NCI-H187 treated with DMSO at 0.1 percent for 48 hours (cell line): ENCODE results near the gene MICALL1.
A peak's percentile ranks its signal among the peaks of the same experiment; 100 is the strongest.
"Not testable (repeated sequence)": the region's sequence is repeated elsewhere in the genome, so short reads cannot be mapped to it uniquely, and the experiment has no call there.

ENCODE experiments used
- DNase-seq: peaks from one replicate; lab custom pipeline; 2025; lab: John Stamatoyannopoulos, UW

MICALL1 gene

DNA sequence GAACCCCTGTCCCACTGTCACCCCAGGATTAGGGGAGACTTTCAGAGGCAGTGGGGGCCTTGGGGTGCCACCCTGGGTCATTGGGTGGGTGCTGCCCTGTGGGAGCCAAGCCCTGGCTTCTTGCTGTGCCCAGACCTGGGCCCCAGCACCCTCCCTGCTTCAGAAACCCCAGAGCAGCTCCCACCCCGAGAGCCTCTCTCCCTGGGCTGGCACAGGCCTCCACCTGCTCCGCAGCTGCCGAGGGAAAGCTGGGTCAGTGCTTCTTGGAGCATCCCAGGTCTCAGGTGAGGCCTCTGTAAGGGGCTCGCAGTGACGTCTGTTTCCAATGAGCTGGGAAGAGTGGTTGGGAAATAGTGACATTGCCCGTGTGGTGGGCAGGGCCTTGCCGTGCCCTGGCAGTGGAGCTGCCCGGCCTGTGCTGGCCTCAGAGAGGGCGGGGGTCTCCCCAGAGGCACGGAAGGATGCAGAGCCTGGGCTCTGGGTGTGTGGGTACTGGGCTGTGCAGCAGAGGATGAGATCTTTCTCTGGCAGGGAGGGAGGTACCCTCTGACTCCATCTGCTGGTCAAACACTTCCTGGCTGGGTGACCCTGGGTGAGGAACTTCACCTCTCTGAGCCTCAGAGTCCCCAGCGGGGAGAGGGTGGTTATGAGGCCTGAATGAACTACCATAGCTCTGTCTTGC, 24.3 kb downstream of the MICALL1 start:
- DNase-seq = no peak

DNA sequence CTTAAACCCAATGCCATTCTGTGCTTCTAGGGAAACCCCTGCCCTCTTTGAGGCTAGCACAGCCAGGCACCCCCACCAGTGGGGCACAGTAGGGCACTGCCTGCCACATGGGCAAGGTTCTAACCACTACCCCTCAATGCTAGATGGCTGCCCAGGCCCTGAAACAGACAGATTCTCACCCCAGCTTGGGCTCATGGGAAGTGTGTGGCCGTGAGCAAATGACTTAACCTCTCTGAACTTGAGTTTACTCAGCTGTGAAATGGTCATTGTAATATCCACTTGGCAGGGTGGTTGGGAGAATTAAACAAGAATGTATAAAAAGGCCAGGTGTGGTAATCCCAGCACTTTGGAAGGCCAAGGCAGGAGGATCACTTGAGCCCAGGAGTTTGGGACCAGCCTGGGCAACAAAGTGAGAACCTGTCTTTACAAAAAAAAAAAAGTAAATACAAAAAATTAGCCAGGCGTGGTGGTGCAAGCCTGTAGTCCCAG, 24.9 kb downstream of the MICALL1 start:
- DNase-seq = no peak

DNA sequence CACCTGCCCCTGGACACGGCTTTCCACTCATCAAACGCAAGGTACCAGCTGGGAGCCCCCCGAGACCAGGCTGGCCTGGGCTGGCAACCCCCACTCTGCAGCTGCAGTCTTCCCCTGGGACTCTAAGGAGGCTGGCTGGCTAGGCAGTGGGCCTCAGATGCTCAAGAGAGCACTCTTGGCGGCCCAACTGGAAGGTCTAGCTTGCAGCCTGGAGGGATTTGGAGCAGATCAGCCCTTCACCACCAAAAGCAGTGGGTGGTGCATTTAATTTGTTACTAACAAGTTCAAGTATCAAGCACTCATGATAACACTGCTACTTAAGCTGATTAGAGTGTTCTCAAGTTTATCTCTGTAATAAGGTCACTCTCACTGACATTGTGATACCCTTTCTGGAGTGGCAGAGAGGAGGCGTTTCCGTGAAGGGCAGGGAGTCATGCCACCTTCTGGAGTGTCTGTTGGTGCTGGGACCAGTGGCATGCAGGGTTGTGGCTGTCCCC, 25.8 kb downstream of the MICALL1 start:
- no peak for DNase-seq

DNA sequence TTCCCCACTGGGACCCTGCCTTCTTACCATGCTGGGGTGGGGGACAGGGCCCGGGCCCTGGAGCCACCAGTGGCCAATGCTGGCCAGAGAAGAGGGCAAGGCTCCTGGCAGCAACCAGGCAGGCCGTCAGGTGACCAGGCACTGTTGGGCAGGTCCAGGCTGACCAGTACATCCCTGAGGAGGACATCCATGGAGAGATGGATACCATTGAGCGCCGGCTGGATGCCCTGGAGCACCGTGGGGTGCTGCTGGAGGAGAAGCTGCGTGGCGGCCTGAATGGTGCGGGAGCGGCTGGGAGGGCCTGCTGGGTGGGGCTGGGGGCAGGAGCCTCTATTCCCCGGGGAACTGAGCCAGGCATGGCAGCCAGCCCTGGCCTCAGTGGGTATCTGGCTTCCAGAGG, 26.3 kb downstream of the MICALL1 start:
- DNase-seq = no peak

DNA sequence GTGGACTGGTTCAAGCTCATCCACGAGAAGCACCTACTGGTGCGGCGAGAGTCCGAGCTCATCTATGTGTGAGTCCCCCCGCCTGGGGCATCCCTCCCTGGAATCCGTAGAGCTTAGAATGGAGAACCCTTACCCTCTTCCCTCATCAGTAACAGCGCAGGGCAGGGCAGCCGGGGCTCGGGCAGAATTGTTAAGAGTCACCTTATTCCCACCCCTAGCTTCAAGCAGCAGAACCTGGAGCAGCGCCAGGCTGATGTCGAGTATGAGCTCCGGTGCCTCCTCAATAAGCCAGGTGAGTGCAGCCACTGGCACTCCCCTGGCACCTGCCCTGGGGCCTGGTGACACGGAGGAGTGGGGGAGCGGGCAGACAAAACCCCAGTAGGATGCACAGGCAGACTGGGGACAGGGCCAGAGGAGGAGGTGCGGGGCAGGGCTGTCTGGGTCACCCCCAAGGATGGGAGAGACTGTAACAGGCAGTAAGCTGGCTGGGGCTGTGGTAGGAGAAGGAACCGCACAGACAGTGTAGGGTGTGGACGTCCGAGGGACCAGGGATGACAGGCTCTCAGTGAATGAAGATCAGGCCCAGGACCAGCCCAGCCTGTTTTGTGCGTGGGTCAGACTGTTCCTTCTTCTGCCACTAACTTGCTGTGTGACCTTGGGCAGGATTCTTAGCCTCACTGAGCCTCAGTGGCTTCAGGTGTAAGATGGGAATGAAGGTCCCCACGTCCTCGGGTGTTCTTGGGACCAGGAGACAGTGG, 26.9 kb downstream of the MICALL1 start:
- DNase-seq = no peak

DNA sequence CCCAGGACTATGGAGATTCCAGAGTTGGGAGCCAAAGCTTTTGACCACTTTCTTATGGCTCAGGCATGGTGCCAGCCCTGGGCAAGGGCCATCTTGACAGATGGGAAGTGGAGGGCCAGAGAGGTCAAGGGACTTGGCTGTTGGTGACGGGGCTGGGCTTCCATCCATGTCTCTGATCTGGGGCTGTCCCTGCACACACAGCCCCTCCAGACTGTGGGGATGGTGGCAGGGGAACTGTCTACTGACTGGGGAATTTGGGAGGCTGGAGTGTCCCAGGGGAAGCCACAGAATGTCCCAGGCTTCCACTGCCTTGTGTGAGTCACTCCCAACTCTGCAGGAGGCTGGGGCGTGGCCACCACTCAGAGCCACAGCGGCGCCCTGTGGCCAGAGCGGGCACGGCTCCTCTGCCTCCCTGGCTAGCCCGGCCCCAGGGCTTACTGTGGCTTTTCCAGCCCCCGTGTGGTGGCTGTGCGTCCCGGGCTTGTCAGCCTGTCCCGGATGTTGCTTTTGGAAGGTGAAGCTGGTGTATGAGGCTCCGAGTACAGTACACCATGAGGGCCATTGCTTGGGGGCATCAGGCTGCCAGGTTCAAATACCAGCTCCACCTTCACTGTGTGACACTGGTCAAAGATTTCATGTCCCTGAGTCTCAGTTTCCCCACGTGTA, 27.7 kb downstream of the MICALL1 start:
- no peak for DNase-seq

DNA sequence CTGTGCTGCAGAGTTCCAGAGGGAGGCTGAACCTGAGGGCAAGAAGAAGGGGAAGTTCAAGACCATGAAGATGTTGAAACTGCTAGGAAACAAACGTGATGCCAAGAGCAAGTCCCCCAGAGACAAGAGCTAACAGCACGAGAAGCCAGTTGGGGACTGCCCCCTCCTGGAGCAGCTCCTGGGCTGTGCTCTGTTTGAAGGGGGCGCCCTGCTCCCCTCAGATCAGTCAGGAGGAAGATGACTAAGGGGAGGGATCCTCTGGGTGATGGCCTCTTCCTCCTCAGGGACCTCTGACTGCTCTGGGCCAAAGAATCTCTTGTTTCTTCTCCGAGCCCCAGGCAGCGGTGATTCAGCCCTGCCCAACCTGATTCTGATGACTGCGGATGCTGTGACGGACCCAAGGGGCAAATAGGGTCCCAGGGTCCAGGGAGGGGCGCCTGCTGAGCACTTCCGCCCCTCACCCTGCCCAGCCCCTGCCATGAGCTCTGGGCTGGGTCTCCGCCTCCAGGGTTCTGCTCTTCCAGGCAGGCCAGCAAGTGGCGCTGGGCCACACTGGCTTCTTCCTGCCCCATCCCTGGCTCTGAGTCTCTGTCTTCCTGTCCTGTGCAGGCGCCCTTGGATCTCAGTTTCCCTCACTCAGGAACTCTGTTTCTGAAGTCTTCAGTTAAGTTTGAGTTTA, 34.7 kb downstream of the MICALL1 start:
- no peak for DNase-seq

DNA sequence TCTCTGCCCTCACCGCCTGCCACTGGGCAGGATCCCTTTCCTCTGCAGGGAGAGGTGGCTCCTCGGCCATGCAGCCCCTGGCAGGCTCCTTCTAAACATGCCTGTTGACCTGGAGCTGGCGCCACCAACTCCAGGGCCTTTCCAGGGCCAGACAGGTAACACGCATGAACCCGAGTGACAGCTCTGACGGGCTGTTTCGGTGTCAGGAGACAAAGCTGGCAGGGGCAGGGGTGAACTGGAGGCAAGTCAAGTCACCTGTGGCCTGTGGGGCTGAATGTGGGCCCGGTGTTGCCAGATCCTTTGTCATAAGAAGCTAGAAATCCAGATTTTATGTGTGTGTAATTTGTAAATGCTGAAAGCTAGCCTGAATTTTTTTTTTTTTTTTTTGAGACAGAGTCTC, 36.0 kb downstream of the MICALL1 start:
- no peak for DNase-seq

DNA sequence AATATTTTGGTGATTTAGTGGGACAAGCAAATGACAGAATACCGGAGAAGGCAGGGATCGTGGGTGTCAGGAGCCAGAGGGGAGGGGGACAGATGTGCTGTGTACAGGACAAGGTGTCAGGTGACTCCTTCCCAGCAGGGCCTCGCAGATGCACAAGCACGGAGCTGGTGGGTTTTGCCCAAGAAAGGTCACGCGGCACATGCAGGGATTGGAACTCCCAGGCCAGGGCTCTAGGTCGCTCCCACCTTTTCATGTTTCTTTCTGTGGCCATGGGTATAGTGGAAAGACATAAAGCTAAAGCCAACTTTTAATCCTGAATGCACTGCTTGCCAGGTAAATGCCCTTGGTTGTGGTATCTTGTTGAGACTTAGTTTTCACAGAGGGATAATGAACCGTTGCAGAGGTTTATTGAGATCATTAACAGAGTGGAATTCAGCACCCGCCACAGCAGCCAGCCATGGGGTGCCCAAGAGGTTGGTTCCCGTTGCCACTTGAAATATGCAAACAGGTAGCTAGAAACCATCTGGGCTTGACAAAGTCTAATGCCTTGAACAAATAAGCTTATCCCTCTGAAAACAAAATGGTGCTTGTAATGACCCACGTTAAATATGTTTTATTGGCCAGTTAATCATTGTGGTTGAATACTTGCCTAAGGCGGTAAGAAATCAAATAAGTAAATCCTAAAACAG, 37.2 kb downstream of the MICALL1 start:
- no peak for DNase-seq

DNA sequence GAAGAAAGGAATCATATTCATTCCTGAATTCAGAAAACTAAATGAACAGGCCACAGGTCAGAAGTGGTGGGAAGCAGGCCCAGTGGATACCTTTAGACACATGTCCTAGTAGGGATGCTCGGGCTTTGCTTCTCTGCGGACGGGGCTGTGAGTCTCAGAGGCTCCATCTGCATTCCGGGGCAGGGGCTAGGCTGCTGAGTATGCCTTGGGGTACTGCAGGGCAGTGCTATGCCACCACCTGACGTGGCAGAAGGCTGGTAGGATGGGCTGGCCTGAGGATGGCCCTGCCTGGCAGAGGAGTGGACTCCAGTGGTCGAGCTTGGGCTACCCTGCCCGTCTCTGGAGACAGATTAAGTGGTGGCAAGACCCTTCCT, 37.7 kb downstream of the MICALL1 start:
- no peak for DNase-seq

DNA sequence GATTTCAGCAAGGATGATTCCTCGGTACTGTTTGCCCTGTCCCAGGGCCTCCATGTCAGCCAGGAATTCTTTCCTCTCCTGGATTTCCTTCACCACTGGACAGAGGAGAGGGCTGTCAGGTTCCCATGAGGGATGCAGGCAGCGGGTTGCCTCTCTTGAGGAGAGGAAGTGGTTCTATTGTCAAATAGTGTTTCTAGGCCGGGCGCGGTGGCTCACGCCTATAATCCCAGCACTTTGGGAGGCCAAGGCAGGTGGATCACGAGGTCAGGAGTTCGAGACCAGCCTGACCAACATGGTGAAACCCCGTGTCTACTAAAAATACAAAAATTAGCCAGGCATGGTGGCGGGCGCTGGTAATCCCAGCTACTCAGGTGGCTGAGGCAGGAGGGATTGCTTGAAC, 38.3 kb downstream of the MICALL1 start:
- not testable (repeated sequence) for DNase-seq

DNA sequence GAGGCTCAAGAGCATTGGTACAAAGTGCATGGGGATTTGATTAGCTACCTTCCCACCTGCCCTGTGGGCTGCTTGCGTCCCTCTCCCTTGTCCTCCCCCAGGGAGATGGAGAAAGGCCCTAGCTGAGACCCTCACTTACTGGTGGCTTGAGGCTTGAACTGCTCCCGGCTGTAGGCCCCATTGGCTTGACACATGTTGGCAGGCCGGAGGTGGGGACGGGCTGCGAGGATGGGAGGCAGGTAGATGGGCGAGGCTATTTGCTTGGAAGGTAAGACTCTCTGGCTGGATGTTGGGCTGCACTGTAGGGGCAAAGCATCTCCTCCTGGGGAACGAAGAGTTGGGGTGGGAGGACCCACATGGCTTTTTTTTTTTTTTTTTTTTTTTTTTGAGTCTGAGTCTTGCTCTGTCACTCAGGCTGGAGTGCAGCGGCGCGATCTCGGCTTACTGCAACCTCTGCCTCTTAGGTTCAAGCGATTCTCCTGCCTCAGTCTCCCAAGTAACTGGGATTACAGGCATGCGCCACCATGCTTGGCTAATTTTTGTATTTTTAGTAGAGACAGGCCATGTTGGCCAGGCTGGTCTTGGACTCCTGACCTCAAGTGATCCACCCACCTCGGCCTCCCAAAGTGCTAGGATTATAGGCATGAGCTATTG, 41.2 kb downstream of the MICALL1 start:
- DNase-seq = not testable (repeated sequence)

DNA sequence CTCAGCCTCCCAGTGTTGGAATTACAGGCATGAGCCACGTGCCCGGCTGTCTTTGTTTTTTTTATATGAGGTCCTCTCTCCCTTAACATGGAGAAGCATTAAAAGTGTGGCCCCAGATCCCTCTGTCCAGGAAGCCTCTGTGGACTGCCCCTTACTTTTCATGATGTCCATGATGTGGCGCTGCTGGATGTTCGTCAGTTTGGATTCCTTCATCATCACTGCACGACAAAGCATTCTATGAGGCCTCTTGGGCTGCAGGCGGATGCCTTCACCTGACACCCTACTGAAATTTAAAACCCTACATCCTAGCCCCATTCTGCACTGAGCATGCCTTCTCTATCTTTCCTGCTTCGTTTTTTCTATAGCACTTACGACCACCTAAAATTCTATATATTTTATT, 45.2 kb downstream of the MICALL1 start:
- no peak for DNase-seq

DNA sequence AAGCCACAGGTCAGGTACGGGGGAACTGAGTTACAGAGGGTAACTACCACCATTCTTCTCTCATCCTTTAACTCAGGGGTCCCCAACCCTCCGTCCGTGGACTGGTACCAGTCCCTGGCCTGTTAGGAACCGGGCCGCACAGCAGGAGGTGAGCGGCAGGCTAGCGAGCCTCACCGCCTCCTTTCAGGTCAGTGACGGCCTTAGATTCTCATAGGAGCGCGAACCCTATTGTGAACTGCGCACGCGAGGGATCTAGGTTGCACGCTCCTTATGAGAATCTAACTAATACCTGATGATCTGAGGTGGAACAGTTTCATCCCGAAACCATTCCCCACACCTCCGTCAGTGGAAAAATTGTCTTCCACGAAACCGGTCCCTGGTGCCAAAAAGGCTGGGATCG, 46.5 kb downstream of the MICALL1 start:
- DNase-seq = not testable (repeated sequence)

DNA sequence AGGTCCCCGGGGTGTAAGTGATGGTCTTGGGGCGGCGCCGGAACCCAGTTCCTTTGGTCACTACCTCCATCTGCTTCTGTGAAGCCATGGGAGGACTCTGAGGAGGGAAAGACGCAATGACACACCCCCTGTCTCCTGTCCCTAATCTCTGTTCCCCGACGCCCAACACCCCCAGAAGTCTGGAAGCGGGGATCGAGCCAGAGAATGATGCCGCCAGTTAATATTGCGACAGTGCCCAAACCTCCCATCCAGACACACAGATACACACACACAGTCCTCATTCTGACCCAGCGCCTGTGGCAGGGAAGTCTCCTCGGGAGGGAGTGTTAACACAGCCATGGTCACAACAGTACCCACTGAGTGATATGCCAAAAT, 47.0 kb downstream of the MICALL1 start:
- DNase-seq = no peak

DNA sequence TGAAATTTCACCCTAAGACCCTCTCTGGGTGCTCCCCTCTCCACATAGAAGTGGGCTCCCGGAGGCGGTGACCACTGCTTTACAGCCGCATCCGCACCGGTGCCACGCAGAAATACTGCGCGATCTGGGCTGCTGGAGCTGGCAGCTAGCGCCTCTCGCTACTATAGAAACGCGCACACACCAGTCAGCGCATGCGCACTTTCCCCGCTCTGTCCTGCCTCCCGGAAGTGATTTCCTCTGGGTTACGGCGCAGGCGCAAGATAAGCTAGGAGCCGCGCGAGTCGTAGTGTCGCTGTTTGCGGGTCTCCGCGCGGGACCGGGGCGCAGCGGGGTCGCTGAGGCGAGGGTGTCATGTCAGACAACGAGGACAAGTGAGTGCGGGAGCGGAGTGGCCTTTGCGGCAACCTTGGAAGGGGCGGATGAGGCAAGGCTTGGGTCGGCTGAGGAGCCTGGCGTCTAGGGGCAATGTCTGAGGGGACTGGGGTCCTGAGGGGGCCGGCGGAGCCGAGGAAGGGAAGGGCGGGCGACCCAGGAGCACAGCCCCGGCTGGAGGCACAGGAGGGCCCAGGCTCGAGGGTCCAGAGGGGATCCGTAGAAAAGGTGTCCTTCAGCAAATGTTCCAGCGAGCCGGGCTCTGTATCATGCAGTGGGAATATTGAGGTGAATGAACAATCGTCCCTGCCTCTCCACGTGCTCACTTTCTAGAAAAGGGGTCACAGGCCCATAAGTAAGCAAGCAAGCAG, 47.5 kb downstream of the MICALL1 start, which contains the start of the genes C22orf23 and POLR2F:
C22orf23 (minus strand) TSS at position 165 of the 743 bp plus-strand sequence. CDS start 452 bp downstream, outside the sequence.
POLR2F (plus strand) TSS at position 263 of the 743 bp plus-strand sequence; CDS start at position 352, 89 bp downstream.
- DNase-seq = peak; percentile 49

DNA sequence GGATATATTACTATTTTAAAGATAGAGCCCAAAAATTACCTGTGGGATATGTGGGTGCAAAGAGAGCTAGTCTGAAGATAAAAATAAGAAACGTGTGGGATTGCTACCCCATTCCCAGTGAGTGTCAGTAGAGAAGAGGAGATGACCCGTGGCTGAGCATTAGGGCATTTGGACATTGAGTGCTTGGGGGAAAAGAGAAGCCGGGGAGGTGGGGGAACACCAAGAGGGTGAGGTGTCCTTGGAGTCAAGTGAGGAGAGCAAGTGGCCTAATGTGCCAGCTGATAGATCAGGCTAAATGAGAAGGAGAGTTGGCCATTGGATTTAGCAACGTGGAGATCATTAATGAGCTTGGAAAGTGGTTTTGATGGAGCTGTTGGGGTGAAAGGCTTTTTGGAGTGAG, 48.6 kb downstream of the MICALL1 start:
- DNase-seq = no peak

DNA sequence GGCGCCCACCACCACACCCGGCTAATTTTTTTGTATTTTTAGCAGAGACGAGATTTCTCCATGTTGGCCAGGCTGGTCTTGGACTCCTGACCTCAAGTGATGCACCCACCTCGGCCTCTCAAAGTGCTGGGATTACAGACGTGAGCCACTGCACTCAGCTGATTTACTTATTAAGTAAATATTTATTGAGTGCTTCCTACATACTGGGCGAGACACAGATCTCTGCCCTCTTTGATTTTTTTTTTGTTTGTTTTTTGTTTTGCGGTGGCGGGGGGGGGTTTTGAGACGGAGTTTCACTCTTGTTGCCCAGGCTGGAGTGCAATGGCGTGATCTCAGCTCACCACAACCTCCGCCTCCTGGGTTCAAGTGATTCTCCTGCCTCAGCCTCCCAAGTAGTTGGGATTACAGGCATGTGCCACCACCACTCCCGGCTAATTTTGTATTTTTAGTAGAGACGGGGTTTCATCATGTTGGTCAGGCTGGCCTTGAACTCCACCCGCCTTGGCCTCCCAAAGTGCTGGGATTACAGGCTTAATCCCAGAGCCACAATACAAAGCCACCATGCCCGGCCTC, 49.8 kb downstream of the MICALL1 start:
- DNase-seq = not testable (repeated sequence)

DNA sequence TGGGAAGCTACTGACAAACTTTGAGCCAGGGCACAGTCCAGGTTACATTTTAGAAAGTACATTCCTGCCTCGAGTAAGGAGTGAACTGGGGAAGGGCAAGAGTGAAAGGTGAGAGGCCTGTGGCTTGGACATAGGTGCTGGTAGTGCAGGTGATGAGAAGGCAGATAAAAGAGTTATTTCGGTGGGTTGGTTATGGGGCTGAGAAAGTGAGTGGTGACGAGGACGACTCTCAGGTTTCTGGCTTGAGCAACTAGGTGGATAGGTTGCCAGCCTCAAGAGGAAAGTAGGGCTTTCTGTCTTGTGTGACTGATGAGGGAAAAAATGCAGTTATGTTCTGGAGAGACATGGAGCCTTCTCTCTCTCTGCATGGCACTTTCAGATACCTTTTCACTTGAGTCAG, 51.1 kb downstream of the MICALL1 start:
- no peak for DNase-seq
